SU-DHL-6 (cell line): ENCODE results near the gene LIMCH1.

ENCODE experiments used
- EZH2phosphoT487 ChIP-seq: fragments of 200-600 bp; sonication (generic), shearing (Covaris generic); conservative IDR thresholded peaks from 2 replicates; pipeline ENCODE4 v1.6.1; 2018; ENCODE audit warnings: mild to moderate bottlenecking, antibody characterized with exemption, low read length, moderate library complexity, mixed read lengths
- TF ChIP-seq, protein P1 (sequence below): fragments of 200-600 bp; sonication (generic); IDR thresholded peaks from one replicate; pipeline ENCODE4 v1.5.1; 2017; ENCODE audit warnings: antibody characterized with exemption, mild to moderate bottlenecking, low read length, moderate library complexity; ENCODE audit not compliant: insufficient read depth, poor library complexity, severe bottlenecking

DNA sequence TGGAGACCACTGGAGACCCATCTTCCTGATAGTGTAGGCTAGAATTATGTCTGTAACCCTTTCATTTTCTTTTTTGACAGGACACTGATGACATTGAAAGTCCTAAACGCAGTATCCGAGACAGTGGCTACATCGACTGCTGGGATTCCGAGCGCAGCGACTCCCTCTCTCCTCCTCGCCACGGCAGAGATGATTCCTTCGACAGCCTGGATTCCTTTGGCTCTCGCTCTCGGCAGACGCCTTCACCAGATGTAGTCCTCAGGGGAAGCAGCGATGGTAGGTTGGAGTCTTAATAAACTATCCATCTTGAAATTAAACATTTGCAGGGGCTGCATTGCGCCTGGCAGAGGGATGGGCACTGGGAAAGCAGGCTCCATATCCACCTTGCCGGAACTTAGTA, 75.4 kb downstream of the LIMCH1 start:
- TF ChIP-seq, protein P1, sequence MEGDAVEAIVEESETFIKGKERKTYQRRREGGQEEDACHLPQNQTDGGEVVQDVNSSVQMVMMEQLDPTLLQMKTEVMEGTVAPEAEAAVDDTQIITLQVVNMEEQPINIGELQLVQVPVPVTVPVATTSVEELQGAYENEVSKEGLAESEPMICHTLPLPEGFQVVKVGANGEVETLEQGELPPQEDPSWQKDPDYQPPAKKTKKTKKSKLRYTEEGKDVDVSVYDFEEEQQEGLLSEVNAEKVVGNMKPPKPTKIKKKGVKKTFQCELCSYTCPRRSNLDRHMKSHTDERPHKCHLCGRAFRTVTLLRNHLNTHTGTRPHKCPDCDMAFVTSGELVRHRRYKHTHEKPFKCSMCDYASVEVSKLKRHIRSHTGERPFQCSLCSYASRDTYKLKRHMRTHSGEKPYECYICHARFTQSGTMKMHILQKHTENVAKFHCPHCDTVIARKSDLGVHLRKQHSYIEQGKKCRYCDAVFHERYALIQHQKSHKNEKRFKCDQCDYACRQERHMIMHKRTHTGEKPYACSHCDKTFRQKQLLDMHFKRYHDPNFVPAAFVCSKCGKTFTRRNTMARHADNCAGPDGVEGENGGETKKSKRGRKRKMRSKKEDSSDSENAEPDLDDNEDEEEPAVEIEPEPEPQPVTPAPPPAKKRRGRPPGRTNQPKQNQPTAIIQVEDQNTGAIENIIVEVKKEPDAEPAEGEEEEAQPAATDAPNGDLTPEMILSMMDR: no peak
- TF ChIP-seq EZH2phosphoT487: no peak
